AG04450 (cell line): Measurements from ENCODE around the gene SLC45A1. TPM values are rescaled to one million over a fixed set of nuclear protein-coding genes. Genes with fewer than 3 reads are reported as not detected.

Source experiments
- CTCF ChIA-PET: fragments of 300-600, 350-600 bp; formaldehyde crosslinking; extraction: SDS; loops from one replicate; lab custom pipeline; 2022; ENCODE audit warnings: antibody characterized with exemption, inconsistent platforms; lab: Charles Lee
- POLR2A ChIA-PET: fragments of 350-600 bp; formaldehyde crosslinking; extraction: SDS; loops from one replicate; lab custom pipeline; 2021; ENCODE audit warnings: antibody characterized with exemption, inconsistent platforms; lab: Yijun Ruan, JAX
- DNase-seq: peaks from one replicate; pipeline ENCODE4 v3.0.0-alpha.2; 2011; ENCODE audit warnings: low read depth, low spot score
- H3K27ac ChIP-seq: one replicate; pipeline ENCODE4 v1.5.1; 2012; ENCODE audit warnings: low read depth, low read length, control low read depth
- H3K27me3 ChIP-seq: one replicate; pipeline ENCODE4 v1.6.0; 2012; ENCODE audit warnings: low read length; ENCODE audit not compliant: control insufficient read depth, insufficient read depth
- H3K4me3 ChIP-seq: 2 replicates; pipeline ENCODE4 v1.5.1; 2011; ENCODE audit warnings: mild to moderate bottlenecking, low read depth, low read length, control low read depth
- H3K9me3 ChIP-seq: 2 replicates; pipeline ENCODE4 v1.5.1; 2012; ENCODE audit warnings: low read length; ENCODE audit not compliant: control insufficient read depth, insufficient read depth
- CTCF ChIP-seq: IDR thresholded peaks from 2 replicates; pipeline ENCODE4 v1.5.1; 2011; ENCODE audit warnings: low read depth, low read length, control low read depth, inconsistent platforms
- polyA plus RNA-seq: library from polyadenylated mRNA; depleted of rRNA; stranded (reverse); fragments of >200 nt; gene quantifications from 2 replicates; pipeline ENCODE4 v1.2.3, GENCODE V29; 2011

SLC45A1 gene
- polyA plus RNA-seq, 1 experiment = 1.5 TPM

GRCh38 chr1:8348047-8348776, 30.3 kb downstream of the SLC45A1 start:
- H3K27ac ChIP-seq = no peak overlapping the region
- H3K9me3 ChIP-seq = peaks cover 5% of the 10 kb centered on the region; the same call in 1 of the 2 replicates
- no peak for DNase-seq
- ChIA-PET POLR2A (interaction anchor here (0.8 kb wide), 1 partner anchor 210 kb away, joined by 3 read pairs; no protein-coding TSS in a partner anchor), CTCF (interaction anchor here (0.6 to 7.1 kb wide), 8 partner anchors 23 to 372 kb away, joined by 3 to 75 read pairs (median 4); no protein-coding TSS in a partner anchor)
- TF ChIP-seq CTCF = no peak
- H3K27me3 ChIP-seq = no peaks in the 10 kb centered on the region
- H3K4me3 ChIP-seq = no peak overlapping the region

DNA sequence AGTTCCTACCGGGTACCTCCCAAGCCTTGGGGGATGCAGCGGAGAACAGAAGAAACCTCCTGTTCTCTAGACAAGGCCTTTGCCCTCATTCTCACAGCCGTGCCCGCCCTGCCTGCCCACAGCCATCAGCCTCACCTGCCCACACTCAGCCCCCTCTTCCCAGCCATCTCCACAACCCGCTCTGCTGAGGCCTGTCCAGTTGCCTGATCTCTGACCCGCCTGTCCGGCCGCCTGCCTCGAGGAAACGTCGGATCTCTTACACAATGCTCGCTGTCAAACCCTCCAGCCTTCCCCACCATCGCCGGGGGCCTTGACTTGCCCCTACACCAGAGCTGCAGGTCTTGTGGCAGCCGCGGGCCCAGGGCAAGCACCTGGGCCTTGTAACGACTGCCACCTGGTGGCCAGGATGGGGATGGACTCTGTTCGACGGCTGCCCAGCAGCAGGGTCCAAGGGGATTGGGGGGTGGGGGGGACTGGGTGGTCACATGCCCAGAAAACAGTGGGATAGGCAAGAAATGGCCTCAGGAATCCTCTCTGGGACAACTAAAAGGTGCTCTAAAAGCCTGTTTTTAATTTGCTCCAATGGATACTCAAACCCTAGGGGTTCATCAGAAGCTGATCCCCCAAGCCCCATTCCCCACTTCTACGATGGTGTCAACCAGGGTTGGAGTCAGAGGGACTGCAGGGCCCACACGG, 31.0 kb downstream of the SLC45A1 start:
- Histone ChIP-seq H3K4me3 (no peak overlapping the region), H3K9me3 (peaks cover 5% of the 10 kb centered on the region; the same call in 1 of the 2 replicates), H3K27ac (no peak overlapping the region), H3K27me3 (no peaks in the 10 kb centered on the region)
- DNase-seq = peak; percentile 23
- CTCF ChIA-PET = interaction anchor here (0.6 to 7.1 kb wide), 8 partner anchors 19 to 373 kb away, joined by 3 to 75 read pairs (median 4); no protein-coding TSS in a partner anchor
- POLR2A ChIA-PET = interaction anchor here (0.8 to 1.0 kb wide), 2 partner anchors 211 to 368 kb away, joined by 3 read pairs; no protein-coding TSS in a partner anchor
- TF ChIP-seq CTCF = peak; percentile 82

GRCh38 chr1:8349473-8349865, 31.6 kb downstream of the SLC45A1 start:
- Histone ChIP-seq H3K27me3 (no peaks in the 10 kb centered on the region), H3K27ac (no peak overlapping the region), H3K4me3 (no peak overlapping the region), H3K9me3 (peaks cover 5% of the 10 kb centered on the region; the same call in 1 of the 2 replicates)
- DNase-seq = no peak
- ChIA-PET CTCF (interaction anchor here (0.6 to 7.1 kb wide), 6 partner anchors 18 to 373 kb away, joined by 4 to 75 read pairs (median 5); no protein-coding TSS in a partner anchor), POLR2A (interaction anchor here (1.0 kb wide), 1 partner anchor 369 kb away, joined by 3 read pairs; no protein-coding TSS in a partner anchor)
- no peak for TF ChIP-seq CTCF

- no peak for DNase-seq
- Histone ChIP-seq H3K27ac (no peak overlapping the region), H3K4me3 (no peak overlapping the region), H3K27me3 (no peaks in the 10 kb centered on the region), H3K9me3 (peaks cover 5% of the 10 kb centered on the region; the same call in 1 of the 2 replicates)
- TF ChIP-seq CTCF = no peak
- CTCF ChIA-PET = interaction anchor here (0.6 to 7.1 kb wide), 6 partner anchors 222 to 374 kb away, joined by 3 to 75 read pairs (median 7); no protein-coding TSS in a partner anchor
- POLR2A ChIA-PET = no interaction called here
These were observed 32.0 kb downstream of the SLC45A1 start for GRCh38 chr1:8349961-8350360.
